ENCODE measurements around the gene TRDN.
"Not testable (repeated sequence)": the region's sequence is repeated elsewhere in the genome, so short reads cannot be mapped to it uniquely, and the experiment has no call there.

TRDN gene

GRCh38 chr6:123233336-123233735 is 403.4 kb downstream of the TRDN start:
- Histone ChIP-seq H3K4me2 (ENCODE audit: low read length) (no peak overlapping the region), H3K4me3 (ENCODE audit: low read length) (no peak overlapping the region), H3K36me3 (ENCODE audit: insufficient read depth, low read length) (no peaks in the 10 kb centered on the region), H3K9me3 (replicated peaks; ENCODE audit: low read length) (no peaks in the 10 kb centered on the region), H3K9ac (ENCODE audit: low read depth, low read length) (no peak overlapping the region), H3K4me1 (ENCODE audit: control insufficient read depth, insufficient read depth, low read length) (no peaks in the 10 kb centered on the region), H3K27me3 (ENCODE audit: control insufficient read depth, insufficient read depth, low read length) (no peaks in the 10 kb centered on the region)

GRCh38 chr6:123227789-123228188 is 409.0 kb downstream of the TRDN start:
- H3K9me3 ChIP-seq (replicated peaks; ENCODE audit: low read length); H3K4me1 ChIP-seq (ENCODE audit: control insufficient read depth, insufficient read depth, low read length); H3K4me2 ChIP-seq (ENCODE audit: low read length); H3K9ac ChIP-seq (ENCODE audit: low read depth, low read length); H3K4me3 ChIP-seq (ENCODE audit: low read length); H3K27me3 ChIP-seq (ENCODE audit: control insufficient read depth, insufficient read depth, low read length); H3K36me3 ChIP-seq (ENCODE audit: insufficient read depth, low read length): not testable (repeated sequence)

- no peaks in the 10 kb centered on the region for H3K4me1 ChIP-seq (ENCODE audit: control insufficient read depth, insufficient read depth, low read length)
- H3K4me2 ChIP-seq (ENCODE audit: low read length), result no peak overlapping the region
- no peaks in the 10 kb centered on the region for H3K27me3 ChIP-seq (ENCODE audit: control insufficient read depth, insufficient read depth, low read length)
- no peak overlapping the region for H3K9ac ChIP-seq (ENCODE audit: low read depth, low read length)
- H3K36me3 ChIP-seq (ENCODE audit: insufficient read depth, low read length), result no peaks in the 10 kb centered on the region
- no peak overlapping the region for H3K4me3 ChIP-seq (ENCODE audit: low read length)
- no peaks in the 10 kb centered on the region for H3K9me3 ChIP-seq (replicated peaks; ENCODE audit: low read length)
Observed at GRCh38 chr6:123226398-123226797, 410.4 kb downstream of the TRDN start.

GRCh38 chr6:123224077-123224476 is 412.7 kb downstream of the TRDN start:
- Histone ChIP-seq H3K36me3 (ENCODE audit: insufficient read depth, low read length) (no peaks in the 10 kb centered on the region), H3K4me2 (ENCODE audit: low read length) (no peak overlapping the region), H3K27me3 (ENCODE audit: control insufficient read depth, insufficient read depth, low read length) (no peaks in the 10 kb centered on the region), H3K4me3 (ENCODE audit: low read length) (no peak overlapping the region), H3K4me1 (ENCODE audit: control insufficient read depth, insufficient read depth, low read length) (no peaks in the 10 kb centered on the region), H3K9ac (ENCODE audit: low read depth, low read length) (no peak overlapping the region), H3K9me3 (replicated peaks; ENCODE audit: low read length) (no peaks in the 10 kb centered on the region)

- Histone ChIP-seq H3K36me3 (ENCODE audit: insufficient read depth, low read length) (no peaks in the 10 kb centered on the region), H3K4me2 (ENCODE audit: low read length) (no peak overlapping the region), H3K4me3 (ENCODE audit: low read length) (no peak overlapping the region), H3K4me1 (ENCODE audit: control insufficient read depth, insufficient read depth, low read length) (no peaks in the 10 kb centered on the region), H3K9ac (ENCODE audit: low read depth, low read length) (no peak overlapping the region), H3K9me3 (replicated peaks; ENCODE audit: low read length) (no peaks in the 10 kb centered on the region), H3K27me3 (ENCODE audit: control insufficient read depth, insufficient read depth, low read length) (no peaks in the 10 kb centered on the region)
Observed at GRCh38 chr6:123223461-123223860, 413.3 kb downstream of the TRDN start.

- Histone ChIP-seq H3K27me3 (ENCODE audit: control insufficient read depth, insufficient read depth, low read length) (no peaks in the 10 kb centered on the region), H3K36me3 (ENCODE audit: insufficient read depth, low read length) (no peaks in the 10 kb centered on the region)
Observed at GRCh38 chr6:123215211-123215610, 421.5 kb downstream of the TRDN start.

GRCh38 chr6:123214433-123214832 is 422.3 kb downstream of the TRDN start:
- Histone ChIP-seq H3K9ac (ENCODE audit: low read depth, low read length) (no peak overlapping the region), H3K4me2 (ENCODE audit: low read length) (no peak overlapping the region), H3K4me3 (ENCODE audit: low read length) (no peak overlapping the region), H3K36me3 (ENCODE audit: insufficient read depth, low read length) (no peaks in the 10 kb centered on the region), H3K4me1 (ENCODE audit: control insufficient read depth, insufficient read depth, low read length) (peaks cover 6% of the 10 kb centered on the region), H3K27me3 (ENCODE audit: control insufficient read depth, insufficient read depth, low read length) (no peaks in the 10 kb centered on the region), H3K9me3 (replicated peaks; ENCODE audit: low read length) (no peaks in the 10 kb centered on the region)

More at GRCh38 chr6:123215211-123215610, 421.5 kb downstream of the TRDN start:
- Histone ChIP-seq H3K4me3 (ENCODE audit: low read length) (no peak overlapping the region), H3K4me1 (ENCODE audit: control insufficient read depth, insufficient read depth, low read length) (peaks cover 6% of the 10 kb centered on the region), H3K4me2 (ENCODE audit: low read length) (no peak overlapping the region), H3K9ac (ENCODE audit: low read depth, low read length) (no peak overlapping the region), H3K9me3 (replicated peaks; ENCODE audit: low read length) (no peaks in the 10 kb centered on the region)

GRCh38 chr6:123213921-123214320 is 422.8 kb downstream of the TRDN start:
- no peaks in the 10 kb centered on the region for H3K27me3 ChIP-seq (ENCODE audit: control insufficient read depth, insufficient read depth, low read length)
- peaks cover 6% of the 10 kb centered on the region for H3K4me1 ChIP-seq (ENCODE audit: control insufficient read depth, insufficient read depth, low read length)
- no peak overlapping the region for H3K4me3 ChIP-seq (ENCODE audit: low read length)
- no peaks in the 10 kb centered on the region for H3K36me3 ChIP-seq (ENCODE audit: insufficient read depth, low read length)
- H3K9ac ChIP-seq (ENCODE audit: low read depth, low read length), result no peak overlapping the region
- no peak overlapping the region for H3K4me2 ChIP-seq (ENCODE audit: low read length)
- no peaks in the 10 kb centered on the region for H3K9me3 ChIP-seq (replicated peaks; ENCODE audit: low read length)

- Histone ChIP-seq H3K4me1 (ENCODE audit: control insufficient read depth, insufficient read depth, low read length) (peaks cover 6% of the 10 kb centered on the region), H3K9ac (ENCODE audit: low read depth, low read length) (no peak overlapping the region), H3K36me3 (ENCODE audit: insufficient read depth, low read length) (no peaks in the 10 kb centered on the region), H3K9me3 (replicated peaks; ENCODE audit: low read length) (no peaks in the 10 kb centered on the region), H3K4me3 (ENCODE audit: low read length) (no peak overlapping the region), H3K27me3 (ENCODE audit: control insufficient read depth, insufficient read depth, low read length) (no peaks in the 10 kb centered on the region), H3K4me2 (ENCODE audit: low read length) (no peak overlapping the region)
Observed at GRCh38 chr6:123211777-123212545, 424.8 kb downstream of the TRDN start.

- peaks cover 6% of the 10 kb centered on the region for H3K4me1 ChIP-seq (ENCODE audit: control insufficient read depth, insufficient read depth, low read length)
- H3K4me3 ChIP-seq (ENCODE audit: low read length), result no peak overlapping the region
- no peaks in the 10 kb centered on the region for H3K36me3 ChIP-seq (ENCODE audit: insufficient read depth, low read length)
- H3K4me2 ChIP-seq (ENCODE audit: low read length), result no peak overlapping the region
- H3K9ac ChIP-seq (ENCODE audit: low read depth, low read length), result no peak overlapping the region
- no peaks in the 10 kb centered on the region for H3K9me3 ChIP-seq (replicated peaks; ENCODE audit: low read length)
- no peaks in the 10 kb centered on the region for H3K27me3 ChIP-seq (ENCODE audit: control insufficient read depth, insufficient read depth, low read length)
Observed at GRCh38 chr6:123210645-123211044, 426.1 kb downstream of the TRDN start.

- H3K4me3 ChIP-seq (ENCODE audit: low read length), result no peak overlapping the region
- no peaks in the 10 kb centered on the region for H3K36me3 ChIP-seq (ENCODE audit: insufficient read depth, low read length)
- H3K4me2 ChIP-seq (ENCODE audit: low read length), result no peak overlapping the region
- H3K4me1 ChIP-seq (ENCODE audit: control insufficient read depth, insufficient read depth, low read length), result peaks cover 6% of the 10 kb centered on the region
- no peak overlapping the region for H3K9ac ChIP-seq (ENCODE audit: low read depth, low read length)
- H3K27me3 ChIP-seq (ENCODE audit: control insufficient read depth, insufficient read depth, low read length), result no peaks in the 10 kb centered on the region
- no peaks in the 10 kb centered on the region for H3K9me3 ChIP-seq (replicated peaks; ENCODE audit: low read length)
Observed at GRCh38 chr6:123207967-123208510, 428.7 kb downstream of the TRDN start.

GRCh38 chr6:123203928-123204327 is 432.8 kb downstream of the TRDN start:
- no peaks in the 10 kb centered on the region for H3K36me3 ChIP-seq (ENCODE audit: insufficient read depth, low read length)
- H3K4me2 ChIP-seq (ENCODE audit: low read length), result no peak overlapping the region
- no peak overlapping the region for H3K9ac ChIP-seq (ENCODE audit: low read depth, low read length)
- no peak overlapping the region for H3K4me3 ChIP-seq (ENCODE audit: low read length)
- no peaks in the 10 kb centered on the region for H3K27me3 ChIP-seq (ENCODE audit: control insufficient read depth, insufficient read depth, low read length)
- H3K9me3 ChIP-seq (replicated peaks; ENCODE audit: low read length), result no peaks in the 10 kb centered on the region
- peaks cover 7% of the 10 kb centered on the region for H3K4me1 ChIP-seq (ENCODE audit: control insufficient read depth, insufficient read depth, low read length)
